GM18861 (cell line): ENCODE data around the gene ZBTB9.
"Not testable (repeated sequence)": the region's sequence is repeated elsewhere in the genome, so short reads cannot be mapped to it uniquely, and the experiment has no call there.

Experiments used
- ATAC-seq: cut with Tn5 transposase; IDR thresholded peaks from one replicate; pipeline ENCODE4 v1.9.1; 2021; ENCODE audit not compliant: unreplicated experiment

ZBTB9 gene

DNA sequence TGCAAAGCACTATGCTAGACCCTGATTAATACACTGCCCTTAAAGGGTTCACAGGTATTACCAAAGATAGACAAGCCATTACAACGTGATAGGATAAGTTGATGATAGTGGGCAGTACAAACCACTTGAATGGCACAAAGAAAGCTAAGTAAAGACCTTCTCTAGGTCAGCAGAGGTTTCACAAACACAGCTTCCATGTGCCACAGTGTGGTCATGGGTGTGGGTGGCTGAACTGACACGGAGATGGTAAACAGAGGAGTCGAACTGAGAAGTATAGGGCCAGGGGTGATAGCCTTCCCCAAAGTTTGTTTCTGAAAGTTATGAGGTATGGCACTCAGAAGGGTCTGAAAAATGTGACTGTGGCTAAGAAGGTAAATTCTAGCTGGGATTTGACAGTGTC is 4.3 kb downstream of the ZBTB9 start:
- ATAC-seq, result no peak

- no peak for ATAC-seq
These were observed 4.8 kb downstream of the ZBTB9 start for GRCh38 chr6:33459226-33459625.

- no peak for ATAC-seq
These were observed 11.8 kb downstream of the ZBTB9 start for GRCh38 chr6:33466075-33466735.

DNA sequence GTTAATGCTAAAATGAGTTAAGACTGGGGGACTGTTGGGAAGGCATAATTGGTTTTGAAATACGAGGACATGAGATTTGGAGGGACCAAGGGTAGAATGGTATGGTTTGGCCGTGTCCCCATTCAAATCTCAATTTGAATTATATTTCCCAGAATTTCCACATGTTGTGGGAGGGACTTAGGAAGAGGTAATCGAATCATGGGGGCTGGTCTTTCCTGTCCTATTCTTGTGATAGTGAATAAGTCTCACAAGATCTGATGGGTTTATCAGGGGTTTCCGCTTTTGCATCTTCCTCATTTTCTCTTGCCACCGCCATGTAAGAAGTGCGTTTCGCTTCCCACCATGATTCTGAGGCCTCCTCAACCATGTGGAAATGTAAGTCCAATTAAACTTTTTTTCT is 12.7 kb downstream of the ZBTB9 start:
- no peak for ATAC-seq

DNA sequence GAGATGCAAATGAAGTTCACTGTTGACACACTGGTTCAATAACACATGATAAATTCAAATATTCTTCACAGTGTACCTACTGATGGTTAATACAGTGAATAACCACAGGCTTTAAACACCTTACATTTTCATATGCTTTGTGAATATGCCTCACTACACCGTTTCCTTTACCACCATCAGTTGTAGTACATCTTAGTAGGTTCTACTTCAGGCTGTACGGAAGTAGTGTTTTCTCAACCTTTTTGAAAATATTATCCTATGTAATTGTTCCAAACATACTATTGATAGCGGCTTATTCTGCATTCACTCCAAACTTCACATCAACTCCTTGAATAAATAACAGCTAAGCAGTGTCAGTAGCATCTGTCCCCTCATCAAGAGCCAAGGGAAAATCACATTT is 15.3 kb downstream of the ZBTB9 start:
- no peak for ATAC-seq

GRCh38 chr6:33477864-33478263 is 23.5 kb downstream of the ZBTB9 start:
- ATAC-seq, result no peak

DNA sequence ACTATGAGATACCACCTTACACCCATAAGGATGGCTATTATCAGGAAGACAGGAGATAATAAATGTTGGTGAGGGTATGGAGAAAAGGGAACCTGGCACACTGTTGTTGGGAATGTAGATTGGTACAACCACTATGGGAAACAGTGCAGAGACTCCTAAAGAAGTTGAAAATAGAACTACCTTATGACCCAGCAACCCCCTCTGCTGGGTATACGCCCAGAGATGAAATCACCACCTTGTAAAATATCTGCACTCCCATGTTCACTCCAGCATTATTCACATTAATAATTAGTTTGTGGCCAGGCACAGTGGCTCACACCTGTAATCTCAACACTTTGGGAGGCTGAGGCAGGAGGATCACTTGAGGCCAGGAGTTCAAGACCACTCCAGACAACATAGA is 26.8 kb downstream of the ZBTB9 start:
- no peak for ATAC-seq

- ATAC-seq, result not testable (repeated sequence)
These were observed 28.2 kb downstream of the ZBTB9 start for GRCh38 chr6:33482620-33483019.

GRCh38 chr6:33483678-33484077 is 29.3 kb downstream of the ZBTB9 start:
- ATAC-seq, result no peak

DNA sequence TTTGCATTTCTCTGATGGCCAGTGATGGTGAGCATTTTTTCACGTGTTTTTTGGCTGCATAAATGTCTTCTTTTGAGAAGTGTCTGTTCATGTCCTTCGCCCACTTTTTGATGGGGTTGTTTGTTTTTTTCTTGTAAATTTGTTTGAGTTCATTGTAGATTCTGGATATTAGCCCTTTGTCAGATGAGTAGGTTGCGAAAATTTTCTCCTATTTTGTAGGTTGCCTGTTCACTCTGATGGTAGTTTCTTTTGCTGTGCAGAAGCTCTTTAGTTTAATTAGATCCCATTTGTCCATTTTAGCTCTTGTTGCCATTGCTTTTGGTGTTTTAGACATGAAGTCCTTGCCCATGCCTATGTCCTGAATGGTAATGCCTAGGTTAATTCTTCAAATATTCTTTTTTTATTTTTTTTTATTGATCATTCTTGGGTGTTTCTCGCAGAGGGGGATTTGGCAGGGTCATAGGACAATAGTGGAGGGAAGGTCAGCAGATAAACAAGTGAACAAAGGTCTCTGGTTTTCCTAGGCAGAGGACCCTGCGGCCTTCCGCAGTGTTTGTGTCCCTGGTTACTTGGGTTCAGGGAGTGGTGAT is 30.4 kb downstream of the ZBTB9 start:
- ATAC-seq, result not testable (repeated sequence)

- not testable (repeated sequence) for ATAC-seq
These were observed 31.3 kb downstream of the ZBTB9 start for GRCh38 chr6:33485680-33486079.

GRCh38 chr6:33488339-33488738 is 34.0 kb downstream of the ZBTB9 start:
- no peak for ATAC-seq

- ATAC-seq, result no peak
These were observed 35.8 kb downstream of the ZBTB9 start for GRCh38 chr6:33490198-33490597.

- ATAC-seq, result no peak
These were observed 36.2 kb downstream of the ZBTB9 start for GRCh38 chr6:33490621-33491020.

DNA sequence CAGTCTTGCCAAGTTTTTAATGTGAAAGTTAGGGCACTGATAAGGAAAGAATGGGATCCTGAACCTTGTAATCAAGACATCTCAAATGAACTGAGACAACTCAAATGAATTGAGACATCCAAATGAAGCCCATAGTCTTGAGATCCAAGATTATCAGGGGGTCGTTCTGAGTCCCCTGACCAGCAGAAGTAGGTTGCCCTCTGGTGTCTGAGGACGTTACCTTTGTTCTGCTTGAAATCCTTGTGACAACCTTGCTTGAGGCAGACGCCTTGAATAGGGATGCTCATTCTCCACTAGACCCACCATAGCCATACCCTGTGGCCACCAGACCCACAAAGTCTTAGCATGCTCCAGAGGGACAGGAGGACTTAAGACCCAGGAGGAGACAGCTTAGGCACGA is 37.7 kb downstream of the ZBTB9 start:
- ATAC-seq, result no peak

DNA sequence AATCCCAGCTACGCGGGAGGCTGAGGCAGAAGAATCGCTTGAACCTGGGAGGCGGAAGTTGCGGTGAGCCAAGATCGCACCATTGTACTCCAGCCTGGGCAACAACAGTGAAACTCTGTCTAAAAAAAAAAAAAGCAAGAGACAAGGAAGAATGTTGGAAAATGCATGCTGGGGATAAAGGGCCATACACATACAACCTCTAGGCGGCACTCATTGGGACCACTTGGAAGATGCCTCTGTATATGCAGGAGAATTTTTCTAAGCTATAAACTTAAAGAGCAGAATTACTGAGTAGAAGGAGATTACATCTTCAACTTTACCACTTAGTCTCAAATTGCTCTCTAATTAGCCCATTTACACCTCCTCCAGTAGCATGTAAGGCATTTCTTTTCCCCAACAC is 42.8 kb downstream of the ZBTB9 start:
- no peak for ATAC-seq

DNA sequence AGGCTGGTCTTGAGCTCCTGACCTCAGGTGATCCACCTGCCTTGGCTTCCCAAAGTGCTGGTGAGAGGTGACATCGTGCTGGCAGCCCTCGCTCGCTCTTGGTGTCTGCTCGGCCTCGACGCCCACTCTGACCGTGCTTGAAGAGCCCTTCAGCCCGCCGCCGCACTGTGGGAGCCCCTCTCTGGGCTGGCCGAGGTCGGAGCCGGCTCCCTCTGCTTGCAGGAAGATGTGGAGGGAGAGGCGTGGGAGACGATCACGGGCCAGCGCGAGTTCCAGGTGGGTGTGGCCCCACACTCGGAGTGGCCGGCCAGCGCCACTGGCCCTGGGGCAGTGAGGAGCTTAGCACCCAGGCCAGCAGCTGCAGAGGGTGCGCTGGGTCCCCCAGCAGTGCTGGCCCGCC is 48.1 kb downstream of the ZBTB9 start:
- ATAC-seq, result no peak

- no peak for ATAC-seq
These were observed 50.1 kb downstream of the ZBTB9 start for GRCh38 chr6:33504486-33504885.

DNA sequence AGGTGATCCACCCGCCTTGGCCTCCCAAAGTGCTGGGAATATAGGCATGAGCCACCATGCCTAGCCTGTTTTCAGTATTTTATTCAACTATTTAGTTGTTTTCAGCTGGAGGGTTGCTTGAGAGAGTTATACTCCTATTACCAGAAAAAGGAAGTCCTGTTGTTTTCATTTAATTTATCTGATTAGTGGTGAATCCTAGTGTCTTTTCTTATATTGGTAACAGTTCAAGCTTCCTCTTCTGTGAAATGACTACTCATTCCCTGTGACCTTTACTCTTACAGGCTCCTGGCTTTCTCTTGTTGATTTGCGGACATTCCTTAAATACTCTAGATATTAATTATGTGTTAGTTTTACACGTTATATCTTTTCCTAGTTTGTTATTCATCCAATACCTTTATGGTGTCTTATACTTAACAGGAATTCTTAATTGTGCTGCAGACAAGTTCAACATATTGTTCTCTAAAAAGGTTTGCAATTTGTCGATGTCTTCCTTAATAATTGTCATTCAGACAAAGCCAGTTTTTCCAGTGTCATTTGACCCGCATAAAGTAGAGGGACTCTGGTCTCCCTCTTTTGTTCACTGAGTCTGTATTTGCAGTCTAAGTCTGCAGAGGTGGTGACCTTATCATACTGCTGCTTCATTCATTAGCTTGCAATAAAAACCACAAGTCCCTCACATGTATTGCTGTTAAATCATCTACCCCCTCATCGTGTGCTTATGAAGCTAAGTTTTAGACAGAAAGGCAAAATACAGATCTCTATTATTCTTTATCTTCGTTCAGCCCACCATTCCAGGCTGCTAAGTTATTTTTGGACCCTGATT is 51.4 kb downstream of the ZBTB9 start:
- ATAC-seq, result no peak
